WI38 (cell line): ENCODE measurements around the gene UBE2E2.

Experiments used
- H3K4me3 ChIP-seq: 2 replicates; pipeline ENCODE4 v1.5.1; 2011; ENCODE audit warnings: low read depth, mild to moderate bottlenecking, control low read depth, low read length
- TF ChIP-seq, protein P1 (sequence below): IDR thresholded peaks from 2 replicates; pipeline ENCODE4 v1.5.1; 2012; ENCODE audit warnings: low read depth, mild to moderate bottlenecking, control low read depth, low read length

UBE2E2 gene

DNA sequence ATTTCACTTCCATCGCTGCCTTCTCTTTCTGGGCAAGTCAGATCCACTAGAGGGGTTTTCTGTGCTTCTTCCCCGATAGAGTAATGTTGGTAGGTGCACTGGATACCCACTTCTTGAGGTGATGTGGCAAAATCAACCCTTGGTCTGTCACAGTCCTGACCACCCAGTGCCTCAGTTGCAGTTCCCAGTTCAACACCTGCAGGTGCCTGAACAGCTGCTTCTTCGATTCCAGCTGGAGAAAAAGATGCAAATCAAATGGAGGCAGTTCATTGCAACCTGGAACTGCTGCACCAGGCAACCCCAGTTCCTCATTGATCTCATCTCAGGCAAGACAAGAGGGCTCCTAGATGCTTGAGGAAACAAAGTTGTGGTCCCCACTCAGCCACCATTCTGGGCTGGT is 186.6 kb downstream of the UBE2E2 start:
- H3K4me3 ChIP-seq = no peak overlapping the region

DNA sequence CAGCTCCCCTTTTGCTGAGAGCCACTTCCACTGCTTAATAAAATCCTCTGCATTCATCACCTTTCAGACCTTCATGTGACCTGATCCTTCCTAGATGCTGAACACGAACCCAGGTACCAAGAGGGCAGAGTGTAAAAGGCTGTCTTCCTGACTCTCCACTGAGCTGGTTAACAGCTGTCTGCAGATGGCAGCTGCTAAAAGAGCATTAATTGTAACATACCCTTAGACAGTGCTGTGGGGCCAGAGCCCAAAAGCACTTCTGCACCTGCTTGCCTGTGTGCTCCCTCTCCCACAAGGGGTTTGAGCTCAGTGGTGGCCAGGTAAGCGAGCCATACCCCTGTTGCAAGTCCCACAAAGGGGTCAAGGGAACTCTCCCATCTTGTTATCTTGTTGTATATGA is 187.3 kb downstream of the UBE2E2 start:
- H3K4me3 ChIP-seq = no peak overlapping the region
- TF ChIP-seq, protein P1, sequence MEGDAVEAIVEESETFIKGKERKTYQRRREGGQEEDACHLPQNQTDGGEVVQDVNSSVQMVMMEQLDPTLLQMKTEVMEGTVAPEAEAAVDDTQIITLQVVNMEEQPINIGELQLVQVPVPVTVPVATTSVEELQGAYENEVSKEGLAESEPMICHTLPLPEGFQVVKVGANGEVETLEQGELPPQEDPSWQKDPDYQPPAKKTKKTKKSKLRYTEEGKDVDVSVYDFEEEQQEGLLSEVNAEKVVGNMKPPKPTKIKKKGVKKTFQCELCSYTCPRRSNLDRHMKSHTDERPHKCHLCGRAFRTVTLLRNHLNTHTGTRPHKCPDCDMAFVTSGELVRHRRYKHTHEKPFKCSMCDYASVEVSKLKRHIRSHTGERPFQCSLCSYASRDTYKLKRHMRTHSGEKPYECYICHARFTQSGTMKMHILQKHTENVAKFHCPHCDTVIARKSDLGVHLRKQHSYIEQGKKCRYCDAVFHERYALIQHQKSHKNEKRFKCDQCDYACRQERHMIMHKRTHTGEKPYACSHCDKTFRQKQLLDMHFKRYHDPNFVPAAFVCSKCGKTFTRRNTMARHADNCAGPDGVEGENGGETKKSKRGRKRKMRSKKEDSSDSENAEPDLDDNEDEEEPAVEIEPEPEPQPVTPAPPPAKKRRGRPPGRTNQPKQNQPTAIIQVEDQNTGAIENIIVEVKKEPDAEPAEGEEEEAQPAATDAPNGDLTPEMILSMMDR = no peak

More for the DNA sequence above, 186.6 kb downstream of the UBE2E2 start:
- TF ChIP-seq, protein P1 = no peak

DNA sequence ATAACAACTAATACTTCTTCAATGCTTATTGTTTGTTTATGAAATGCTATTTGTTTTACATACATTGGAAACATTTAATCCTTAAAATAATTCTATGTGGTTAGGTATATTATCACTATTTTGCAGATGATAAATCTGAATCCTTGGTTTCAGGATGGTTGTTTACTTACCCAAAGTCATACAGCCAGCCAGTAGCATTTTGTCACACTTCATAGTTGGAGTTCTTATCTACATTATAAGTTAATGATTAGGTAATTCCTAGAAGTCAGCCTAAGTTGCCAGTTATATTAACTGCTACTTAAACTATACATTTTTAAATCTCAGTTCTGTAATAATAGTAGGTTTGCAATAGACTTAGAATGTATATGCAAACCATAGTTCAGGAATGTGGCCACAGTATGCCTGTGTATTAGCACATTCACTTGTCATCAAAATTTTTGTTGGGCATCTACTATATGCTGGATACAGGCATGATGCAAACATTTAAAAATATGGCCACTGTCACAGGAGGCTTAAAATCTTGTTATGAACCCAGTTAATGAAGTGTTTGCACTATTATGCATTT is 187.9 kb downstream of the UBE2E2 start:
- TF ChIP-seq, protein P1 = no peak
- no peak overlapping the region for H3K4me3 ChIP-seq

DNA sequence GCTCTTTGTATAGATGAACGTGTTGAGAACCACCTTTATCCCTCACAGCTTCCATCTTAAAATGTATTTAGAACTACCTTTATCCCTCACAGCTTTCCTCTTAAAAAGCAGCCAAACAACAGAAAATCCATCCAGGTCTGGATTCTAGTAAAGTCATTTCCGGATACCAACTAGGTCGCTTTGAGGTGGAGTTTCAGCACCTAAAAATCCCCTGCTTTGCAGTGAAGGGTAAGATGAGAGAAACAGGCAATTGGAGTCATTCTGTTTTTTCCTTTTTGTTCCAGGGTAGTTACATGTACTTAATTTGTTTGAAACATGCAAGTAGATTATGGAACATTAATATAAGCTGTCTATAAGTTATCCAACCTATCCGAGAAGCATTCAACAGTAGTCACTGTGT is 192.0 kb downstream of the UBE2E2 start:
- H3K4me3 ChIP-seq = no peak overlapping the region
- TF ChIP-seq, protein P1 = no peak

DNA sequence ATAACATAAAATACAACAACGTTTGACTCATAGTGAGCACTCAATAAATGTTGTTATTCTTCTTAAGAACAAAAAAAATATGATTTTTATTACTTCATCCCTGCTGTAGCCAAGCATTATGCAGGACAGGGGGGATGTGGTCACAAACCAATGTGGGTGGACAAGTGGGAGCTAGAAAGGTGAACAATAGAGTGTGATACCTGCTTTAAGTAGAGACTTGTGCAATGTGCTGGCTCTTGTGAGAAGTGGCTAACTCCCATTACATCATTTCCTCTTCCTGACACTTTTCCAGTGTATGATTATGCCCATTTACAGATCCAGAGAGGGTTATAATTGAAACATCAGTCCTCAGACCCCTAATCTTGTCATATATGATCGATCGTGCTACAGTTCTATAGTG is 193.6 kb downstream of the UBE2E2 start:
- TF ChIP-seq, protein P1 = no peak
- H3K4me3 ChIP-seq = no peak overlapping the region

DNA sequence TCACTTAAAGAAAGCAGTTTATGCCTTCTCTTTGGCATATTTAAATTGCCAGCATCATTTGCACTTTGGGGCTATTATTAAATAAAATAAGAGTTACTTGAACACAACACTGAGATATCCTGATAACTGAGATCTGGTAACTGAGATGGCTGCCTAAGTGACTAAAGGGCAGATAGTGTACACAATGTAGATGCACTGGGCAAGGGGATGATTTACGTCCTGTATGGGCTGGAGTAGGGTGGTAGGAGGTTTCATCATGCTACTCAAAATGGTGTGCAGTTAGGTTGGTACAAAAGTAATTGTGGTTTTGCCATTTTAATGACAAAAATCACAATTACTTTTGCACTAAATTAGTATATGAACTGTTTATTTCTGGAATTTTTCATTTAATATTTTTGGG is 196.1 kb downstream of the UBE2E2 start:
- no peak overlapping the region for H3K4me3 ChIP-seq
- TF ChIP-seq, protein P1 = no peak

DNA sequence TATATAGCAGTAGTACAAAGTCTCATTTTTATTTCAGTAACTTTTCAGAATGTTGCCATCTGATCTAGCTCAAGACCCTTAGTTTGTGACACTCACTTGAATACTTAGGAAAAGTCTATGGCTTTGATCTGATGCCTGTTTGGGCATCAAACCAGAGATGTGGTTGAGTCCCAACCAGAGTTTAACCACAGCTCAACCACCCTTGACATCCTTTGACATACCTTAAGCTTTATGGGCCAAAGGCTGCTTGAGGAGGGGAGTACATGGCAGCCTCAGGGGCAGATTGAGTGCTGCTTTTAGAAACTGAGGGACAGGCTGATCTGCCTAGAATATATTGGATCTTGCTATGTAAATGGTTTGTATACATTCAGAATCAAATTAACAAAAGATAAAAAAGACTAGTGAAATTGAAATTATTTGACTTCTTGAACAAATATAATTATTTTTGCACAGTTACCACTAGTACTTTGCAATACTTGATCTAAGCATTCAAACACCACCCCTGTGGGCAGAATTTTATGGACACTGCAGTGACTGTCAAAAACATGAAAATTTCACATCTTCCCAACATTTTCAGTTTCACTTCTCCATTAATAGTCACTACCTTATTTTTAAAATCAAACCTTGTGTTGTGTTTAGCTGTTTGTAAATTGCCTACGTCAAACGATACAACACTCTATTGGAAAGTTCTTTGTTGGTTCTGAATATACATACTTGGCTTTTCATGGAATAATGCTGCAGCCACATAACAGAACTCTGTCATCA is 199.8 kb downstream of the UBE2E2 start:
- H3K4me3 ChIP-seq = no peak overlapping the region
- TF ChIP-seq, protein P1 = no peak
